GM12874 (cell line): Measurements from ENCODE around the gene TAB2.

Experiments used
- TF ChIP-seq, protein P1 (sequence below): IDR thresholded peaks from 2 replicates; pipeline ENCODE4 v1.5.1; 2011; ENCODE audit warnings: low read depth, mild to moderate bottlenecking, control low read depth, low read length, moderate library complexity; ENCODE audit not compliant: insufficient read depth

TAB2 gene

DNA sequence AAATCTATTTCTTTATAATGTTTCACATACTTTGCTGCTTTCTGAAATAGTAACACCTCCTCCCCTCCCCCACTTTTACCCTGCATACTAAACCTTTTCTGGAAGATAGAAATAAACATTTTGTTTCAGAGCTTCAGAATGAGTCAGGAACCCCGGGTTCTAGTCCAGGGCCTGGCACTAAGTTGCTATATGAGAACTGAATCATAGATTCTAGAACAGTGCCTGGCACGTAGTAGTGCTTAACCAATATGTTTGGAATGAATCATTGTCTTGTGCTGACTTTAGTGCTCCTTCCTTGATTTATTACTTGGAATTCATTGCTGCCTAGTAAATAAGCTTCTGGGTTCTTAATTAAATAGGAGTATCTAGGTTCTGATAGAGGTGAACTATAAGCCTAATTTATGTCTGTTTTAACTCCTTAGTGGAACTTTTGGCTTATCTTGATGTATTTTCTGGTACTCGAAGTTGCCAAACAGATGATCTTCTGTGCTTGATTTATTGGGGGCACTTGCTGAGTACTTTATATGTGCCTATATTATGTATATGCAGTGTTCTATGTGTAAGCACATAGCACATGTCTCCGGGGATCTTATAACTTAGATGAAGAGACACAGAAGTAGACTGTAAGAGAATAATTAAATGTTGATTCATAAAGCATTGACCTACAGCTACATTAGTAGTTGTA is 18.6 kb downstream of the TAB2 start:
- TF ChIP-seq, protein P1, sequence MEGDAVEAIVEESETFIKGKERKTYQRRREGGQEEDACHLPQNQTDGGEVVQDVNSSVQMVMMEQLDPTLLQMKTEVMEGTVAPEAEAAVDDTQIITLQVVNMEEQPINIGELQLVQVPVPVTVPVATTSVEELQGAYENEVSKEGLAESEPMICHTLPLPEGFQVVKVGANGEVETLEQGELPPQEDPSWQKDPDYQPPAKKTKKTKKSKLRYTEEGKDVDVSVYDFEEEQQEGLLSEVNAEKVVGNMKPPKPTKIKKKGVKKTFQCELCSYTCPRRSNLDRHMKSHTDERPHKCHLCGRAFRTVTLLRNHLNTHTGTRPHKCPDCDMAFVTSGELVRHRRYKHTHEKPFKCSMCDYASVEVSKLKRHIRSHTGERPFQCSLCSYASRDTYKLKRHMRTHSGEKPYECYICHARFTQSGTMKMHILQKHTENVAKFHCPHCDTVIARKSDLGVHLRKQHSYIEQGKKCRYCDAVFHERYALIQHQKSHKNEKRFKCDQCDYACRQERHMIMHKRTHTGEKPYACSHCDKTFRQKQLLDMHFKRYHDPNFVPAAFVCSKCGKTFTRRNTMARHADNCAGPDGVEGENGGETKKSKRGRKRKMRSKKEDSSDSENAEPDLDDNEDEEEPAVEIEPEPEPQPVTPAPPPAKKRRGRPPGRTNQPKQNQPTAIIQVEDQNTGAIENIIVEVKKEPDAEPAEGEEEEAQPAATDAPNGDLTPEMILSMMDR, result no peak

DNA sequence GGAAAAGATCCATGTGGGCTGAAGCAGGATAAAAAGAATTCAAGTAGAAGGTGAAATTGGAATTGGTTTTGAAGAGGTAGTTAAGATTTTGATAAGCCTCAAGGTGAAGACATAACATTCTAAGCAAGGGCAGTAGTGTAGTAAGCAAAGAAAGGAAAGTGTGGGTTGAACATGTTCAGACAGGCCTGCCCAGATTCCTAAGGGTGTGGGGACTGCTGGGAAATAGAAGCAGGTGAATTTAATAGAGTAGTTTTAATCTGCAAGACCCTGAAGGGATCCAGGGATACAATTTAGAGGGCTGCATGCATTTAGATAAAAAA is 19.1 kb downstream of the TAB2 start:
- TF ChIP-seq, protein P1, result no peak

DNA sequence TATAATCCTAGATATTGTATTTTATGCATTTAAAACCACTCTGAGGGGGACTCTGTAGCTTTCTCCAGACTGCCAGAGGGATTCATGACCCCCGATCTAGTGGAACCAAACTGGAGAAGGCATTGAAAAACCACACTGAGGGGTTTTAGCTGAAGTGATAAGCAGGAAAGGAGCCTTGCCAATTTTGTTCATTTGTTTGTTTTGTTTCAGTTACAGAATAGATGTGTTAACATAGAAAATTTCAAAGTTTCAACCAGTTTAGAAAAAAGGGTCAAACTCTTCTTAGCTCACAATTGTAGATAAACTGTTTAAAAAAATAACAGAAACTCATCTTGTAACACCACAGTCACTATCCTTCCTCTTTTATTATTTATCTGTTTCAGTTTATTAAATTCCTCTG is 19.8 kb downstream of the TAB2 start:
- TF ChIP-seq, protein P1, result no peak

DNA sequence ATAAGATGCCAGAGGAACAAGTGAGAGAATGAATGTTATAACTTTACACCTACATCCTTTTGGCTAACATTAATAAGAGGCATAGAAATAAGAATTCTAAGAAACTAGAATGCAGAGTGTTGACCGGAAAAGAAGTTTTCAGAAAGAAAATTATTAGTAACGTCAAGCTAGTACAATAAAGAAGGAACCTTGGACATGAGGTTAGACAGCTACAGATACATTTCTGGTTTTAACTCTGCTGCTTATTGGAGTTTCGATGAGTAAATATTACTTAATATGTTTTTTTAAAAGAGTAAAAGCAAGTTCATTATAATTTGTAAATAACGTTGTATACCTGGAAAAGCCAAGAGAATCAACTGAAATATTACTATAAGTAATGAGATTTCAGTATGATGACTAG is 22.7 kb downstream of the TAB2 start:
- TF ChIP-seq, protein P1, result no peak

DNA sequence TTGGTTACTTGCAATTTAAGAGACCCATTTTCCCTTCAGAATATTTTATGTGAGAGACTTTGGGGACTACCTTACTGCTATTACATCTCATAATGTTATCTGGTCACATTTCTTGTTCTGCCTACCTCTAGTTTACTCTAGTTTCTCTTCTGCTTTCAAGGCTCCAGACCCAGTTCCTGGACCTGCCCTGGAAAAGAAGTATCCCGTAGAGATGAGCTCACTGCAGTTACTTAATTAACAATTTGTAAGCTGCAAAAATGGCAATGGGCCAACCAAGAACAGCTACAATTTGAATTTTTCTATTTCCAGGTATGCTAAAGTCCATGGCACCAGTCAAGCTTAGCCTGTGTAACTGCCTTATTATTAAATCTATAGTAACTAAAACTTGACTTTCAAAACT is 25.0 kb downstream of the TAB2 start:
- TF ChIP-seq, protein P1, result no peak

DNA sequence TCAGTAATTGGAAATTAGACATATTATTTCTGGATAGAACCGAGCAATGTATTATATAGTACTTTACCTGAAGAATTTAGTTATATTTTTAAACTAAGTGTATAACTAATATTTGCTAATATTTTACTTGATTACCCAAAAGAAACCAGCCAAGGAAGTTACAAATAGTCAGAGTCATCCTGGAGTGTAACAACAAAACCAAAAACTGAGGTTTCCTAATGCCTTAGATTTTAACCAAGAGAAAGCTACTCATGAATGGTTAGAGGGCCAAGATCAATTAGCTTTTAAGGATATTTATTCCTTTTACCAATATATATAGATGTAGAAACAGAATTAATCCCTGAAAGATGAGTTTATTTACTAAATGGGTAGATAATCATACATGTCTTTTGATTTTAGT is 26.0 kb downstream of the TAB2 start:
- TF ChIP-seq, protein P1, result no peak

DNA sequence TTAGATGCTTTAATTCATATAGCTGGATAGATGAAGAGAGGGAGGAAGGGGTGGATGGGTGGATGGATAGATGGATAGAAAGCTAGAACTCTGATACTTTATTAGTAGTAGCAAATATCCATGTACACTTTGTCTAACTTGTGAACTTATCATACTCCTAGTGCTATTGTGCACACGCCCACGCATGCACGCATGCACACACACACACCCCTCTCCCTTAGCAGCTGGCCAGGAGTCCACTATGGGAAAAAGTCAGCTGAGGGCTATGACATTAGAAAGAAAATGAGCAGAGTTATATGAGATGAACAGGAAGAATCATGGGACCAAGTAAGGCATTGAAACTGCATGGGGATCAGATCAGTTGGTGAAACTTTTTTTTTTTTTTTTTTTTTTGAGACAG is 28.6 kb downstream of the TAB2 start:
- TF ChIP-seq, protein P1, result no peak
